Endothelial cell of hepatic sinusoid (primary cell): Measurements from ENCODE around the gene RPL10L.

Source experiments
- in situ Hi-C: cut with HindIII; loops from 2 replicates; pipeline ENCODE4 v1.10.0; 2017; ENCODE audit warnings: low sequenced_read_pairs

Gene RPL10L

DNA sequence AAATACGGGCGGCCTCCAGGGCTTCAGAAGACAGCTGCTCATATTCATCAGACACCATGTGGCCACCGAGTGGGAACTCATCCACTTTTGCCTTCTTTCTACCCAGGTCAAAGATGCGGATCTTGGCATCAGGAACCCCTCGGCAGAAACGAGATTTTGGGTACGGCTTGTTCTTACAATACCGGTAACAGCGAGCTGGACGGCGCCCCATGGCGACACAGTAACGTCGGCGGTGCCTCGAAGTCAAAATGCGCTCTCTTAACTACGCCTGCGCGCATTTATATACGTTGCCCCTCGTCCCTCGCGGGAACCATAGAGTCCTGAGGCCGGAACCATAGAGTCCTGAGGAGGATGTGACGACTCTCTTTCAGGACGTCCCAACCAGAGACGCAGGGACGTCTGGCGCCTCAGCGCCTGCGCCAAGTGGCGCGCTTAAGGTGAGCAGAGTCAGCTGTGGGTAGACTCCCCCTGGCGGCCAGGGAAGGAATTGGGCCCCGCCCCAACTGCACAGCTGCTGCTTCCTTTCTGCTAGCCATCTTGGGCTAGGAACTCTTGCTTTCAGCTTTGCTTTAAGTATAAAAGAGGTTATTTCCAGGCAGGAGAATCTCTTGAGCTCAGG lies at the start of gene RPL10L:
RPL10L (minus strand) TSS at position 256 of the 619 bp plus-strand sequence; CDS start at position 211, 45 bp downstream.
- in situ Hi-C loops: no loop called here

DNA sequence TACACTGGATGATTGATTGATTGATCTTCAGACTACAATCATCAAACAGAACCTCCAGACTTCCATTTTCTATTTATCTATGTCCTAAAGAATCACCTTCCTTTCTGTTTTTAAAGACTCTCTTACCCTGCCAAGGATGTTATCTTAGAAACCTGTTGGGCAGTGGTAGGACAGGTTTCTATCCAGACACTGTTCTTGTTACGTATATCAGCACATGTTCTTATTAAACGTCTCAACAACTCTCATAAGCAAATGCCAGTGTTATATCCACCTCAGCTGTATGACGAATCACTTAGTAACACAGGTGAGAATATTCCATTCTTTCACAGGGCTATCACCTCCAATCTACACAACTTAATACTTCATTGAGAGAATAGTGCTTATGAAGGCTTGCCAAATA lies 40.2 kb upstream of the RPL10L start:
- in situ Hi-C loops: no loop called here

DNA sequence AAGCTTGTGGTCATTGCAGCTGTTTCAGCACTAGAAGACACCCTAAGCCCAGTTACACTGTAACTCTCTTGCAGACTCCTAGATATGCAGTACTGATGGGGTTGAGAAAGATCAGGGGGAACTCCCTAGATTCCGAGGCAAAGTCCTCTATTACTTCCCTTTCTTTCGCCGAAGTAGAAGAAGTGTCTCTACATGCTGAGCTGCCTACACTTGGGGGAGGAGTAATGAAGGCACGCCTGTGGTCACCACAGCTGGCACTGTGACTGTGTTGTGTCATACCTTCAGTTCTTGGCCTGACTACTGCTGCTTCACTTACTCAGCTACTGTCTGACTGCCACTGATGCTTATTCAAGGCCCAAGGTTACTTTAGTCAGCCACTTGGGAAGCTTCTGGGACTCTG lies 35.1 kb upstream of the RPL10L start:
- in situ Hi-C loops: no loop called here

DNA sequence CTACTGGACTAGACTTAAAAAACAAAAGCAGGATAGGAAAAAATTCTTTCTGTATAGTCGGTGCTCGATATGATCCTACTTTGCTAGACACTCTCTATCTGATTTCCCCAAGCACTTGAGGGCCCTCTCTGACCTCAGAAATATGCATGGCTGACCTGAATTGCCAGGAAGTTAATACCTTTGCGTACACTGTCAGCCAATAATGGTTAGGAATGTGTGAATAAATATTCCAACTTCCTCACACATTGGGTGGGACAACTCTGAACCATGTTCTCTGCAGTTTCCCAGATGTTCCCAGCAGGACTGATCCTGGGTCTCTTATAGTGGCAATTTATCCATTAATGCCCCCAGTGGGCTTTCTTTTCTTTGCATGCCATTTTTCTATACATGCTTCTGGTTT lies 20.5 kb upstream of the RPL10L start:
- in situ Hi-C loops: no loop called here

DNA sequence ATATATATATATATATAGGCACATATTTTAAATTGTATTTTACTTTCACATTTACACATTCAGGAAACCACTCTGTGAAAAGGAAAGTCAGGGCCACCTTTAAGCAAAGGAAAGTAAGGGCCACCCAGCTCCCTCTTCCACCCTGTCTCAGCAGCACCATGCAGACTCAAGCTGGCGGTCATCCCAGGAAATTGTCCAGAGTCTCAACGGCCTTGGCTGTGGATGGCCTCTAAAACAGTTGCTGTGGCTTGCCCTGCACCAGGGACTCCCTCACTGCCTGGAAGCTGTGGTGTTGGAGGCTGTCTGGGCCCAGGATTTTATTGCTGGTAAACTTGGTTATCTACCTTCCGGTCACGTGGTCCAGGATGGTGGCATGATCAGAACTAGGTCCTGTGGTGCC lies 11.8 kb upstream of the RPL10L start:
- in situ Hi-C loops: no loop called here

DNA sequence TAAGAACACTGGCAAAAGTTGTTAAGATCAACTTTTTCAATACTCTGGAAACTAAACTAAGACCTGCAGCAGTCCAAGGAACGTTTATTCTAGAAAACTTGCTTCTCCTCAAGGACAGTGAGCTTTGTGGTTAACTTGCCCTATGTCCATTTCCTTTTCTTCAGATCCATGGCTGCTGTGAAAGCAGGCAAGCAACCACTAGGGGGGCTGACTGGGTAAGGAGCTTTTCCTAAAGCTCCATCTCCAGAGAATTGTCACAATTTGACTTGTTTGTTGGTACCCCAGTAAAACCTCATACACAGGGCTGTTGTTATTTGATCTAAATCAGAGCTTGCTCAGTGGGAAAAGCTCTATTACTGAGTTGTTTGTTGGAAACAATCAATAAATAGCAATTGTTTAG lies 10.1 kb upstream of the RPL10L start:
- in situ Hi-C loops: no loop called here

DNA sequence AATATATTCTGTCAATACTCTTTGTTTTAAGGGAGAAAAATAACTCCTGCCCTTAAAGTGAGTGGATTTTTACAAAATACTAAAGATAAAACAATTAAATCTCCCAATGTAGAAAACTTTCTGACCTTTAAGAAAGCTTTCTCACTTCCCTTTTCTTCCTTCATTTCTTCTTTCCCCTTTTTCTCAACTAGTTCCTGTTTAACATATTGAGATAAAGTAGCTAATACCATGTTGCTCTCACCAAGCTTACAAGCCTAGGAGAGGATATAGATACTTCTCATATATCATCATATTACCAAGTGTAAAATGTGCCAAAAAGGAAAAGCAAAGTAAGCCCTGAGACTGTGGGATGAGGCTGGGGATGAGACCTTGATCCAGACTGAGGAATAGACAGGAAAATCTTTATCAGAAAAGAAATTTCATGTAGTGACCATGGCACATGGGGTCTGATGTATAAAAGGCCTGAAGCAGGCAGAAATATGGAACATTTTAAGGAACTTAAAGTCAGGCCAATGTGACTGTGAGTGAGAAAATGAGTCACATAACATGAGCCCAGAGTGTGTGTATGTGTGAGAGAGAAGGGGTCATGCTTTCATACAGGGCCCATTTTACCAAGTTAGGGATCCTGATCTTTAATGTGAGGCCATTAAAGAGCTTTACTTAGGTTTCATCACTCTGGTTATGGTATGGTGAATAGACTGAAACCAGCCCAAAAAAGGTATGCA lies 1.6 kb upstream of the RPL10L start:
- in situ Hi-C loops: no loop called here

DNA sequence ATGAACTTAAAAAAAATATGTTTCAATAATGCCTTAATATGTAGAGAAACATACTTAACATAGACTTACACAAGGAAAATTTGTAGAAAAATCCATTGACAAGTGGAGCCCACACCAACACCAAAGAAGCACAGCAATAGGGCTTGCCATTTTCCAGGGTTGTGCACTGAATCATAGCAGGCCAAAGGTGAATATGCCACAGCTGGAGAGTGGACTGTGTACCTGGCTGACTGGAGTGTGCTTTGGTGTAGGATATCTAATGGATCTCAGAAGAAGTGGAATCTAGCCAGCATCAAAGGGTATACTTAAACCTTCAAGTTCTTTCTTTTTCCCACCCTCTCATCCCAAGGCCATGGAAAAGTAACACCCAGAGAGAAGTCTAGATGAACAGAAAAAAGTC lies 4.8 kb downstream of the RPL10L start:
- in situ Hi-C loops: no loop called here

DNA sequence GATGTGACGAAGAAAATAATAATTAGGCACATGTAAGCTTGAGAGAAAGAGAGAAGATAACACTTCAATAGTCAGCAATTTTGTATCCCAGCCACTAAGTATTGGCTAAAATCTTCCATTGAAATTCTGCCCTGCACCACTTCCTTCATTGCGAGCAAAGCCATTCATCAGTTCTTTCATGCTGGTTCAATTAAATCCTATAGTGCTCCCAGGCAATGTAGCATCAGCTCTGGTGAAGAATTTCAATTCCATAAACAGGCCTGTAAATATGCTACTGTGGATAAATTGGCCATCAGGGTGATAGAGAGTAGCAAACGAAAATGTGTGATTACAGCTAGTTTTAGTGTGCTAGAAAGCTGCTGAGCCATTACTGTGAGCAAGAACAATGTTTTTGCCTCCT lies 24.7 kb downstream of the RPL10L start:
- in situ Hi-C loops: no loop called here
